Retinal pigment epithelial cell (primary cell): ENCODE data around the gene RHOT2.

Source experiments
- DNase-seq: peaks from one replicate; pipeline ENCODE4 v3.0.0-alpha.2; 2010; ENCODE audit warnings: low read depth
- H3K4me3 ChIP-seq: 2 replicates; pipeline ENCODE4 v1.5.1; 2011; ENCODE audit warnings: mild to moderate bottlenecking, low read length, control low read depth, moderate library complexity
- CTCF ChIP-seq: conservative IDR thresholded peaks from 2 replicates; pipeline ENCODE4 v1.5.1; 2011; ENCODE audit warnings: low read depth, low read length, control low read depth, inconsistent platforms

Gene RHOT2

DNA sequence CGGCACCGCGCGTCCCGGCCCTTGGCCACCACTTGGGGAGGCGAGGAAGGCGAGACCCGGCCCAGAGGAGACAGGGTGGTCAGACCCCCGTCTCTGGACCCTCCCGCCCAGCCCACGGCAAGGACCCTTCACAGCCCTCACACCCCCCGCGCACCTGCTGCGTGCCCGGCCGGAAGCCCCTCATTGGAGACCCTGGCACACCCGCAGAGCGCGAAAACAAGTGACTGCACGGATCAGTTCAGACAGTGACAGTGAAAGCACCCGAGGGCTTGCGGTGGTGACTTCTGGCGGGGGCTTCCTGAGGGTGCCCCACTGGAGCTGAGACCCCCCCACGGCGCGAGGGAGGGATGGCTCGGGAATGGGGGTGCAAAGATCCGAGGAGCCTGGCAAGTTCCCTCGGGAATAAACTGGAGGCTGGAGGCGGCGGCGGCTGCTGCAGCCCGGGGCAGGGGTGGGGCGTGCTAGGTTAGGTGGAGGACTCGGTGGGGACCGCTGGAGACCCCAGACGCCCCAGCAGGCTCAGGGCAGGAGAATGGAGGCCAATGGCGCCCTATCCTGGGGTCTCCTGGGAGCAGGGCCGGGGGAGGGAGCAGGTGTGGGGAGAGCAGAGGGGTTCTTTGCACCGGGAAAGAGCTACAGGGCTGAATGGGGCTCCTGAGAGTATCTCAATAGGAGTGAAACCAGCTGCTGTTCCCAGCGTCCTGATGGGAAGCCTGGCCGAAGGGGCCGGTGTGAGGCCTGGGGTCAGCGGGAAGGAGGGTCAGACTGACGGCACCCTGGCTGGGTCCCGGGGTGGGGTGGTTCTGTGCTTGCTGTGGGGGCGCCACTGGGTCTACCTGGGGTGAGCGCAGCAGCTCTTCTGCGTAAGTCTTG lies 38.5 kb downstream of the RHOT2 start:
- DNase-seq = no peak
- no peak for TF ChIP-seq CTCF
- no peak overlapping the region for H3K4me3 ChIP-seq

DNA sequence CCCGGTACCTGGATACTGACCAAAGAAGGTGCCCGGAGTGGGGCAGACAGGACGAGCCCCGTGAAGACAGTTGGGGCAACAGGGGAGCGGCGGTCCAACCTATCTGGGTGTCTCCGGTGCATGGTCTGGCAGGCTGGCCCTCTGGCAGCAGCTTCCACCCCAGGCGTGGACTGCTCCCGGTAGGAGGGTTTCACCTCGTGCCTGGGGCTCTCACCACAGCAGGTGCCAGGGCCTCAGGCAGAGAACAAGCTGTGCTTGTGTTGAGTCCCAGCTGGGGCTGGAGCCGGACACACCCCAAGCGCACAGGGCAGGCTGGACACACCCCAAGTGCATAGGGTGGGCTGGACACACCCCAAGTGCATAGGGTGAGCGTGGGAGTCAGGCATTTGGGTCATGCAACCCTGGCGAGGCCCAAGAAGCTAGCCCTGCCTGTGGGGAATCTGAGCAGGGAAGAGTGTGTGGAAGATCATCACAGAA lies 39.2 kb downstream of the RHOT2 start:
- TF ChIP-seq CTCF = no peak
- DNase-seq = no peak
- no peak overlapping the region for H3K4me3 ChIP-seq

DNA sequence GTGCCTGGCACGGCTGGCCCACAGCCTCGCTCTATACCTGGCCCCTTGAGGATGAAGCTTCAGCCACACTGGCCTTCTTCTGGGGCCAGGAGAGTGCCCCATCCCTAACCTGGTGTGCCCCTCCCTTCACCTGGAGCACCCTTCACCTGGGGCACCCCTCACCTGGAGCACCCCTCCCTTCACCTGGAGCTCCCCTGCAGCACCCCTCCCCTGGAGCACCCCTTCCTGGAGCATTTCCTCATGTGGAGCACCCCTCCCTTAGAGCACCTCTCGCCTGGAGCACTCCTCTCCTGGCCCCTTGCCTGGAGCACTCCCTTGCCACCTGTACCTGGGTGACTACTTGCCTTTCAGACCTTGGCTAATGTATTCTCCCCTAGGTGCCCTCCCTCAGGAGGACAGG lies 40.1 kb downstream of the RHOT2 start:
- TF ChIP-seq CTCF = no peak
- no peak overlapping the region for H3K4me3 ChIP-seq
- no peak for DNase-seq

DNA sequence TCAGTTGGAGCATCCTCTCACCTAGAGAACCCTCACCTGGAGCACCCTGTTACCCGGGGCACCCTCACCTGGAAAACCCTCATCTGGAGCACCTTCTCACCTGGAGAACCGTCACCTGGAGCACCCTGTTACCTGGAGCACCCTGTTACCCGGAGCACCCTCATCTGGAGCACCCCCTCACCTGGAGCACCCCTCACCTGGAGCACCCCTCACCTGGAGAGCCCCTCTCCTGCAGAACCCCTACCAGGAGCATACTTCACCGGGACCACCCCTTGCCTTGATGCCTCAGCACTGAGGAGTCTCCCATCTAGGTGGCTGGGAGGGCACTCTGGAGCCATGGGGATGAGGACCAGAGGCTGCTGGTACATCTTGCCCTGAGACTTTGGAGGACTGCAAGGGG lies 41.0 kb downstream of the RHOT2 start:
- no peak for DNase-seq
- no peak for TF ChIP-seq CTCF
- H3K4me3 ChIP-seq = no peak overlapping the region

GRCh38 chr16:709566-710499 lies 41.9 kb downstream of the RHOT2 start:
- no peak overlapping the region for H3K4me3 ChIP-seq
- TF ChIP-seq CTCF = no peak
- DNase-seq = no peak

DNA sequence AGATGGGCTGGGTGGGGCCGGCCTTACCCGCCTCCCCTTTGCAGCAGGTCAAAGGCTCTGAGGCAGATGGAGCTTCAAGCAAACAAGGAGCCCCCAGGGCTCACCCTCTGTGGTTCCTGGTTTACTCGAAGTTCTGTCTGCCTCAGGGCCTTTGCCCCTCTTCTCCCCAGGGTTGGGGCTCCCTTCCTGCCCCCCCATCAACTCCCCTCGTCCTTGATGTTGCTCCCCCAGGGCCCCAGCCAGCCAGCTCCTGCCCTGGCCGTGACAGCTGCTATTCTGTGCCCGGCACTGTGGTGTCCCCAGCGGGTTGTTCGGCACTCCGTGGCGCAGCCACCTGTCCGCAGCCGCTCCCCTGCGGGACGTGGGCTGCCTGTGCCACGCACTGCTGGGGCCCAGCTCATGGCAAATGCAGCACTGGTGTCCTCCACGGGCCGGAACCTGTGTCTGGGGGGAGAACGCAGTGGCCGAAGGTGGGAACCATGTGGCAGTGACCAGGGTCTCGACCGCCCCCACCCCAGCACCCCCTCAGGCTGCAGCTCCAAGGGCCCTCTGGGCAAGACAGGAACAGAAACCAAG lies 42.7 kb downstream of the RHOT2 start:
- no peak for TF ChIP-seq CTCF
- DNase-seq = no peak
- no peak overlapping the region for H3K4me3 ChIP-seq
